ENCODE data around the gene MICU2.

The MICU2 gene

DNA sequence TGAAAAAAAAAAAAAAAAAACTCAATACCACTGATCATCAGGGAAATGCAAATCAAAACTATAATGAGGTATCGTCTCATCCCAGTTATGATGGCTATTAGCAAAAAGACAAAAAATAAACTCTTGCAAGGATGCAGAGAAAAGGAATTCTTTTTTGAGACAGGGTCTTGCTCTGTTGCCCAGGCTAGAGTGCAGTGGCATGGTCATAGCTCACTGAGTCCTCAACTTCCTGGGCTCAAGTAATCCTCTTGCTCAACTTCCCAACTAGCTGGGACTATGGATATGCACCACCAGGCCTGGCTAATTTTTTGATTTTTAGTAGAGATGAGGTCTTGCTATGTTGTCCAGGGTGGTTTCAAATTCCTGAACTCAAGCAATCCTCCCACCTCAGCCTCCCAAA lies 59.5 kb downstream of the MICU2 start:
- DNase-seq, result no peak

GRCh38 chr13:21542563-21542962 lies 61.4 kb downstream of the MICU2 start:
- DNase-seq, result no peak

DNA sequence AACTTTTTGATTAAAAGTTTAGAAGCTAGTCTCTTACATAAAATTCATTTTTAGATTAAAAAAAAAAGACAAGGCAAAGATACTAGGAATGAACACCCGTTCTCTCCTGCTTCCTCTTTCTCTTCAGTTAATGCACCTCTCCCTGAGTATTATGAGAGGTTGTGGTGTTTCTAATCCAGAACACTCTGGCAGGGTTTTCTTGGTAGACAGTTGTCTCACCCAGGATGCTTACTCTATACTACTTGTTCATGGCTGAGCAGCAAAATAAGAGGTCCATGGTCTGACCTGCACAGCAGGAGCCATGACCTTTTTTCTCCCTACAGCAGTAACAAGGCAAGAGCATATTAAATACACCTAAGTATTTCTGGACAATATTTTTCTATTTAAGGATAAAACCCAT lies 62.0 kb downstream of the MICU2 start:
- DNase-seq, result no peak

- DNase-seq, result no peak
Observed at GRCh38 chr13:21541271-21541670, 62.7 kb downstream of the MICU2 start.

DNA sequence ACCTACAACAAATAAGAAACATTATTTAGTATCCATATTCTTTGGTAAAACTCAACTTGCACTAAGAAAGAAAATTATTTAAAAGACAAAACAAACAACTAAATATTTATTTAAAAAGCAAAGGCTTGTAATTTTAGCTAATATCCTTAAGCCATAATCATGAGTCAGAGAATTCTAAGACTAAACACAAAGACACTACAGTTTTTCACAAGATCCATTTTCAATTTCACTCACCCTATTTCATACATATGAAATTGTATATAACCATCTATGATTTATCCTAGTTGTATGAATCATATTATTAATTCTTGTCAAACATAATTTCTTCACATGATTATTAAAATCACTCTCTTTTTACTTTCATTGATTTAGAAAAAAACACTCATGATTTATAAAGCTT lies 64.3 kb downstream of the MICU2 start:
- no peak for DNase-seq

GRCh38 chr13:21538753-21539152 lies 65.2 kb downstream of the MICU2 start:
- DNase-seq, result no peak

- no peak for DNase-seq
Observed at GRCh38 chr13:21538280-21538679, 65.7 kb downstream of the MICU2 start.

- no peak for DNase-seq
Observed at GRCh38 chr13:21537105-21537504, 66.9 kb downstream of the MICU2 start.

- no peak for DNase-seq
Observed at GRCh38 chr13:21534760-21535159, 69.2 kb downstream of the MICU2 start.

GRCh38 chr13:21531455-21531854 lies 72.5 kb downstream of the MICU2 start:
- DNase-seq, result no peak

- no peak for DNase-seq
Observed at GRCh38 chr13:21530656-21531055, 73.3 kb downstream of the MICU2 start.

DNA sequence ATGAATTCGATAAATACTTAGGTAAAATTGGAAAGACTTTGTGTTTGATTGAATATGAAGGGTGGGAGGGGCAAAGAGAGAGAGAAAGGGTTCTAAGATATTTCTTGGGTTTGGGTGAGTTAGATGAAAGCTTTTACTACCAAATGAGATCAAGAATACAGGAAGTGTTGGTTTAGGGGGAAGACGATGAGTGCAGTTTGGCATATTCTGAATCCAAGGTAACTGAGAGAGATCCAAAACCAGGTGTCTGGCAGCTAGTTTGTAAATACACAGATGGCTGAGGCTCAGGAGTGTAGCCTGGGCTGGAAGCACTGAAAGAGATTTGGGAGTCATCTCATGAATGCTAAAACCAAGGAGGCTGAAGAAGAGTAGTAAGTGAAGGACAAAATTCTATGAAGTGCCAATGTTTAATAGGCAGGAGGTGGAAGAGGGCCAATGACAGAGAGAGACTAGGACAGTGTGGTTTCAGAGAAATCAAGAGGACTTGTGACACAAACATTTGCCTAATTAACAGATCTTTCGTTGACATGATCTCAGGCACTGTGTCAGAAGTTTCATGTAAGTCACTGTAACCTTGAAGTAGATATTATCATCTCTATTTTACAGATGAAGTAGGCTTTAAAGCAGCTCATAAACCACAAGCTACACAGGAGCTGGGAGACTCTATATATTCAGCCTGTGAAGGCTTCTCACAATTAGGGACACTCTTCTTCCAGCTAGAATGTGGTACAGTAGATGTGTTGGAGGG lies 74.7 kb downstream of the MICU2 start:
- no peak for DNase-seq

DNA sequence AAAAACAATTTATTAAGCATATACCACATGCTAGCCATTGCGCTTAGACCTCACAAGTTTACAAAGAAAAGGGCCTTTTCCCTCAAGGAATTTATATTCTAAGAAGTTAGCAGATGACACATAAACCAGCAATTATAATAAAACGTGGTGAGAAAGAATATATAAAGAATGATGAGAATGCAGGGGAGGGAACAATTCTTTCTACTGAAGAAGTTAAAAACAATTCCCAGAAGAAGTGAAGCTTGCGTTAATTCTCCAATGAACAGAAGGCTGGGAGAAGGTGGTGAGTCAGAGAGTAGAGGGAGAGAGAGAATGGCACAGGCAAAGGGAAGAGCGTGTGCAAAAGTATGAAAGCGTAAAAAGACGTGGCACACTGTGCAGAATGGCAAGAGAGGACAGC lies 75.4 kb downstream of the MICU2 start:
- peak; percentile 64 for DNase-seq

DNA sequence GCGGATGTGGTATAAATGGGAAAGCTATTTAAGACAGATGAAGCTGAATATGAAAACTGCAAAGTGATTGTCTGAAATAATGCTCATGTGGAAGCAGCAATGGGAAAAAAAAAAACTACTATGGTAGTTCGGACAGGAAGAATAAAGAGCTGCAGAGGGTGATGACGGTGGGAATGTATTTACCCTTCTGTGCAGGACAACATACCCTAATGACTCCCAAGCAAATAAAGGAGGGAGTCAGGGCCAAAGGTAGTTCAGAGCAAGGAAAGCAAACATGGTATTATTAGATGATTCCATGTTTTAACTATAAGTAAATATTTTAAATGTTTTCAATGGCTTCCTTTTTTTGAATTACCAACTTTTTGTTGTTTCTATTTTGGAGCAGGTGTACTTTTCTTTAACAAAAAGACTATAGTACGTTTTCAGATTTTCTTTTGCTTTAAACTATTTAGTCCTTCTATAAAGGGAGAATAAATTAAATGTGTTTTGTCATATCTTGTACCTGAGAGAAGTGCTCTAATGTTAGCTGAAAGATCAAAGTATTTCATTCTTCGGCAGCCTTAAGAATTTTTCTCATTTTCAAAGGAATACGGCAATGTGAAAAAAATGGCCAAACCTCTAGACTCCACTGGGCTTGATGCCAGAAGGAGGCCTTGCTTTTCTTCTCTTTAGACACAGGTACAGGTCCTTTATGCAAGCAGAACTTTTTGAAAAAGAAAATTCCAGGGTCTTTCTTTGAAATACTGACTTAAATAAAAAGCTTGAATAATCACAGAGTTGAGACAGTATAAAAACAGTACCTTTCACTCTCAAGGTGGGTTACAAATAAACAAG lies 77.0 kb downstream of the MICU2 start:
- no peak for DNase-seq

- no peak for DNase-seq
Observed at GRCh38 chr13:21522847-21523246, 81.1 kb downstream of the MICU2 start.

DNA sequence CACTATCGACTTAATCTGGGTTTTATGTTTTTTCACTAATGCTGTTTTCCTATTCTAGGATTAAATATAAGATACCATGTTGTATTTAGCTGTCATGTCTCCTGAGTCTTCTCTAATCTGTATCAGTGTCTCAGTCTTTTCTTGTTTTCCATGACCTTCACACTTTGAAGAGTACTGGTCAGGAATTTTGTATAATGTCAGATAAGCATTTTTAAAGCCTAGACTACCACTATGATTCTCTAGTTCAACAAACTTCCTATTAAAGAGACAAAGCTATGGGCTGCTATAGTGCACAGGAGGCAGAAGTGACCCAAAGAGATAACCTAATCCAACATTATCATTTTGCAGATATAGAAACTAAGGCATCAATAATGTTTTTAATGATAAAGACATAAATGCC lies 81.8 kb downstream of the MICU2 start:
- DNase-seq, result no peak

- DNase-seq, result no peak
Observed at GRCh38 chr13:21518617-21519144, 85.3 kb downstream of the MICU2 start.

DNA sequence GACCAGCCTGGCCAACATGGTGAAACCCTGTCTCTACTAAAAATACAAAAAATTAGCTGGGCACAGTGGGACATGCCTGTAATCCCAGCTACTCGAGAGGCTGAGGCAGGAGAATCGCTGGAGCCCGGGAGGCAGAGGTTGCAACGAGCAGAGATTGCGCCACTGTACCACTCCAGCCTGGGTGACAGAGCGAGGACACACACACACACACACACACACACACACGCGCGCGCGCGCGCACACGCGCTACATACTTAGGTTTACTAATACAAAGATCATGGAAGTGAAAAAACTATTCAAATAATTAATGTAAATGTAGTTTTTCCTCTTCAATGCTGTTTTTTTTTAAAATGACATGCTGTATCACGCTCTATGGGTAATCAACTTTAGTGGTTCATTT lies 86.4 kb downstream of the MICU2 start:
- no peak for DNase-seq

GRCh38 chr13:21516805-21517204 lies 87.2 kb downstream of the MICU2 start:
- no peak for DNase-seq

DNA sequence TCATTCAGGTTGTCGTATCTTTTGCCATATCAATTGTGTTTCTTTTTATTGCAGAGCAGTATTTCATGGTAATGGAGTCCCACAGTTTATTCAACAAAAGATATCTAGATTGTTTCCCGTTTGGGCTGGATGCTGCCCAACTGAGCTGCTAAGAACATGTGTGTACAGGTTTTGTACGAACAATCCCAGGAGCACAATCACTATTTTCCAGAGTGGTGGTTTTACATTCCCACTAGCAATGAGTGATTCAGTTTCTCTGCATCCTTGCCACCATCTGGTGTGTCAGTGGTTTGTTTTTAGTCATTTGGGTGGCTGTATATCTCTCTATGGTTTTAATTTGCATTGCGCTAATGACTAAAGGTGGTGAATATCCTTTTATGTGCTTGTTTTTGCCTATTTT lies 92.1 kb downstream of the MICU2 start:
- DNase-seq, result no peak

- DNase-seq, result no peak
Observed at GRCh38 chr13:21504379-21504778, 99.6 kb downstream of the MICU2 start.

GRCh38 chr13:21501686-21502085 lies 102.3 kb downstream of the MICU2 start:
- no peak for DNase-seq

DNA sequence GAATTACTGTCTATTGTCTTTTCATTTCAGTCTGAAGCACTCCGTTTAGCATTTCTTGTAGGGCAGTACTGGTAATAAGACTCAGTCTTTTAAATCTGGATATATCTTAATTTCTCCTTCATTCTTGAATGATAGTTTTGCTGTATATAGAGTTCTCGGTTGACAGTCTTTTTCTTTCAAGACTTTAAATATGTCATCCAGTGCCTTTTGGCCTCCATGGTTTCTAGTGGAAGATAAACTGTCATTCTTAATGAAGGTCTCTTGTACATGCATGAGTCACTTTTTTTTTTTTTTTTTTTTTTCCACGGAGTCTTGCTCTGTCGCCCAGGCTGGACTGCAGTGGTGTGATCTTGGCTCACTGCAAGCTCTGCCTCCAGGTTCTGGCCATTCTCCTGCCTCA lies 117.6 kb downstream of the MICU2 start:
- no peak for DNase-seq

DNA sequence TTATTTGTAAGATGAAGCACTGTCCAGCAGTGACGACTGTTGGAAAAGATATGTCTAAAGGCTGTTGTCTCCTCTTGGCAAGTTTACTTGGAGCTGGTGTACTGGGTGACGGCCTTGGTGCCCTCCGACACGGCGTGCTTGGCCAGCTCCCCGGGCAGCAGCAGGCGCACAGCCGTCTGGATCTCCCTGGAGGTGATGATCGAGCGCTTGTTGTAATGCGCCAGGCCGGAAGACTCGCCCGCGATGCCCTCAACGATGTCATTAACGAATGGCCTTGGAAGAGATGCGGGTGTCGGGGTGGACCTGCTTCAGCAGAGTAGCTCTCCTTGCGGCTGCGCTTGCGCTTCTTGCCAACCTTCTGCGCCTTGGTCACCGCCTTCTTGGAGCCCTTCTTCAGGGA lies 120.2 kb downstream of the MICU2 start:
- DNase-seq, result no peak
